IPS-11a (cell line): Measurements from ENCODE around the gene BHLHA15.
"Not testable (repeated sequence)": the region's sequence is repeated elsewhere in the genome, so short reads cannot be mapped to it uniquely, and the experiment has no call there.

ENCODE experiments used
- H3K4me3 ChIP-seq: one replicate; pipeline ENCODE4 v1.5.1; 2013; ENCODE audit warnings: low read depth, low read length, control low read depth

The BHLHA15 gene

GRCh38 chr7:98206451-98207330 is 4.5 kb upstream of the BHLHA15 start:
- H3K4me3 ChIP-seq = no peak overlapping the region

GRCh38 chr7:98209166-98209920 is 1.9 kb upstream of the BHLHA15 start:
- no peak overlapping the region for H3K4me3 ChIP-seq

GRCh38 chr7:98210513-98211220 is 572 bp upstream of the BHLHA15 start:
- H3K4me3 ChIP-seq = peak overlapping the region; percentile 1

- no peak overlapping the region for H3K4me3 ChIP-seq
Measured at GRCh38 chr7:98211676-98212531, 665 bp downstream of the BHLHA15 start.

- H3K4me3 ChIP-seq = no peak overlapping the region
Measured at GRCh38 chr7:98212532-98213041, 1.3 kb downstream of the BHLHA15 start.

- no peak overlapping the region for H3K4me3 ChIP-seq
Measured at GRCh38 chr7:98213296-98213887, 2.2 kb downstream of the BHLHA15 start.

- no peak overlapping the region for H3K4me3 ChIP-seq
Measured at GRCh38 chr7:98213888-98214810, 2.9 kb downstream of the BHLHA15 start.

- no peak overlapping the region for H3K4me3 ChIP-seq
Measured at GRCh38 chr7:98214811-98215321, 3.6 kb downstream of the BHLHA15 start.

GRCh38 chr7:98215561-98216495 is 4.6 kb downstream of the BHLHA15 start:
- H3K4me3 ChIP-seq = no peak overlapping the region

GRCh38 chr7:98216941-98217622 is 5.8 kb downstream of the BHLHA15 start:
- no peak overlapping the region for H3K4me3 ChIP-seq

GRCh38 chr7:98217623-98218582 is 6.7 kb downstream of the BHLHA15 start:
- H3K4me3 ChIP-seq = no peak overlapping the region

- H3K4me3 ChIP-seq = not testable (repeated sequence)
Measured at GRCh38 chr7:98219382-98219781, 8.1 kb downstream of the BHLHA15 start.

- no peak overlapping the region for H3K4me3 ChIP-seq
Measured at GRCh38 chr7:98221611-98222532, 10.6 kb downstream of the BHLHA15 start.

GRCh38 chr7:98222533-98223195 is 11.4 kb downstream of the BHLHA15 start:
- no peak overlapping the region for H3K4me3 ChIP-seq
